Left lobe of liver (tissue), 2 donors: Measurements from ENCODE around the gene ZNF195. TPM values are rescaled to one million over a fixed set of nuclear protein-coding genes. Genes with fewer than 3 reads are reported as not detected.
"Not testable (repeated sequence)": the region's sequence is repeated elsewhere in the genome, so short reads cannot be mapped to it uniquely, and the experiment has no call there.

ENCODE experiments used
- ATAC-seq: fragments of 200-7000 bp; cut with Tn5 transposase; one replicate; pipeline ENCODE4 v1.9.1; 2020; ENCODE audit warnings: mild to moderate bottlenecking, moderate library complexity
- DNase-seq: peaks from one replicate; pipeline ENCODE4 v3.0.0-alpha.2; 2020; ENCODE audit warnings: low spot score
- total RNA-seq: library from RNA; stranded (reverse); gene quantifications from one replicate; pipeline ENCODE4 v1.2.1, GENCODE V29; 2021
- donor health status: DM: no; HTN: no; CAD: no; lungs with moderate emphysema.
- donor health status: DM: no; HTN: yes; CAD: no.

The ZNF195 gene
- 7.2 TPM for total RNA-seq

- ATAC-seq, result peak; percentile 100
- DNase-seq, result peak; percentile 99
Observed at GRCh38 chr11:3378426-3379423, at the start of gene ZNF195. TSS of gene ZNF195 (minus strand) at chr11:3379146. CDS start at chr11:3379040, 106 bp downstream.

GRCh38 chr11:3428076-3428475 is 49.1 kb upstream of the ZNF195 start:
- not testable (repeated sequence) for DNase-seq, ATAC-seq

GRCh38 chr11:3426541-3426940 is 47.6 kb upstream of the ZNF195 start:
- not testable (repeated sequence) for DNase-seq, ATAC-seq

GRCh38 chr11:3423928-3424327 is 45.0 kb upstream of the ZNF195 start:
- not testable (repeated sequence) for DNase-seq, ATAC-seq

- not testable (repeated sequence) for ATAC-seq, DNase-seq
Observed at GRCh38 chr11:3423138-3423731, 44.3 kb upstream of the ZNF195 start.

GRCh38 chr11:3422380-3423137 is 43.6 kb upstream of the ZNF195 start:
- peak; percentile 100 for DNase-seq
- ATAC-seq, result peak; percentile 100

- DNase-seq, ATAC-seq: not testable (repeated sequence)
Observed at GRCh38 chr11:3421608-3422379, 42.8 kb upstream of the ZNF195 start.

- DNase-seq, ATAC-seq: not testable (repeated sequence)
Observed at GRCh38 chr11:3420281-3421042, 41.5 kb upstream of the ZNF195 start.

- not testable (repeated sequence) for DNase-seq, ATAC-seq
Observed at GRCh38 chr11:3419496-3419895, 40.5 kb upstream of the ZNF195 start.

GRCh38 chr11:3417047-3417446 is 38.1 kb upstream of the ZNF195 start:
- not testable (repeated sequence) for ATAC-seq, DNase-seq

GRCh38 chr11:3415301-3415700 is 36.4 kb upstream of the ZNF195 start:
- not testable (repeated sequence) for DNase-seq, ATAC-seq

GRCh38 chr11:3413666-3414065 is 34.7 kb upstream of the ZNF195 start:
- not testable (repeated sequence) for ATAC-seq

GRCh38 chr11:3412837-3413236 is 33.9 kb upstream of the ZNF195 start:
- ATAC-seq (no peak), DNase-seq (no peak)

More at GRCh38 chr11:3413666-3414065, 34.7 kb upstream of the ZNF195 start:
- DNase-seq, result not testable (repeated sequence)

GRCh38 chr11:3408722-3409121 is 29.8 kb upstream of the ZNF195 start:
- DNase-seq, result peak; percentile 58
- not testable (repeated sequence) for ATAC-seq

GRCh38 chr11:3408058-3408605 is 29.2 kb upstream of the ZNF195 start:
- ATAC-seq, DNase-seq: not testable (repeated sequence)

GRCh38 chr11:3406937-3407336 is 28.0 kb upstream of the ZNF195 start:
- ATAC-seq, DNase-seq: not testable (repeated sequence)

GRCh38 chr11:3406223-3406875 is 27.4 kb upstream of the ZNF195 start:
- not testable (repeated sequence) for DNase-seq, ATAC-seq
